HCT116 (cell line): Measurements from ENCODE around the gene CMC1. TPM values are rescaled to one million over a fixed set of nuclear protein-coding genes. Genes with fewer than 3 reads are reported as not detected.
A peak's percentile ranks its signal among the peaks of the same experiment; 100 is the strongest.

Experiments
- ATAC-seq: fragments of 200-7000 bp; cut with Tn5 transposase; 2 replicates; pipeline ENCODE4 v1.9.1; 2020; ENCODE audit warnings: mild to moderate bottlenecking, moderate library complexity
- Bru-seq: library from RNA; stranded (reverse); fragments of 400-500 nt; gene quantifications from one replicate; lab custom pipeline; 2021; lab: Mats Ljungman, UMichigan
- BruChase-seq, 2 experiments: library from RNA; stranded (reverse); fragments of 400-500 nt; gene quantifications; one replicate each; lab custom pipeline; 2021; lab: Mats Ljungman, UMichigan
- BruUV-seq: library from RNA; stranded (reverse); fragments of 400-500 nt; replicated peaks from 2 replicates; lab custom pipeline; 2021; lab: Mats Ljungman, UMichigan
- CTCF ChIA-PET: fragments of 300-600 bp; sonication (Branson Sonifier 250); formaldehyde crosslinking; loops from one replicate; lab custom pipeline; 2021; ENCODE audit warnings: antibody characterized with exemption; lab: Charles Lee
- POLR2A ChIA-PET: fragments of 300-600, 350-600 bp; sonication (Branson Sonifier 250); formaldehyde crosslinking; loops from one replicate; lab custom pipeline; 2021; ENCODE audit warnings: antibody characterized with exemption; lab: Charles Lee
- RAD21 ChIA-PET, 2 experiments: fragments of 300-600 bp; sonication (Branson Sonifier 250); formaldehyde crosslinking; loops; one replicate each; lab custom pipeline; 2023; ENCODE audit warnings: low total read pairs in 2 of 2; ENCODE audit not compliant: uncharacterized antibody in 2 of 2, unreplicated experiment in 2 of 2, low non-redundant PET in 1 of 2; lab: Charles Lee
- DNase-seq: peaks from one replicate; pipeline ENCODE4 v3.0.0-alpha.2; 2010; ENCODE audit warnings: low read depth, low spot score
- H2AFZ ChIP-seq: fragments of 200-600 bp; shearing (Covaris generic), sonication (generic); 2 replicates; pipeline ENCODE4 v1.6.1; 2017; ENCODE audit warnings: low read depth, mixed run types, mixed read lengths, antibody characterized with exemption, low read length; ENCODE audit not compliant: poor library complexity, severe bottlenecking
- H3K27ac ChIP-seq: 2 replicates; pipeline ENCODE4 v1.5.1; 2012; ENCODE audit warnings: low read depth, low read length
- H3K27me3 ChIP-seq: fragments of 200-600 bp; sonication (generic); 2 replicates; pipeline ENCODE4 v1.6.1; 2016; ENCODE audit warnings: mixed run types, low read length, mixed read lengths; ENCODE audit not compliant: insufficient read depth
- H3K36me3 ChIP-seq, 2 experiments: fragments of 200-500 bp in 1 of 2; fragments of 200-600 bp in 1 of 2; sonication (Bioruptor generic) in 1 of 2; sonication (generic) in 1 of 2; 2 replicates each; pipeline versions ENCODE4 v1.5.1 to v1.6.1; 2014 to 2016; ENCODE audit warnings: low read length in 2 of 2, inconsistent platforms in 1 of 2, mixed read lengths in 1 of 2, mixed run types in 1 of 2; ENCODE audit not compliant: insufficient read depth in 2 of 2, control insufficient read depth in 1 of 2
- H3K4me1 ChIP-seq, 2 experiments: fragments of 200-600 bp in 1 of 2; sonication (generic) in 1 of 2; 2 replicates each; pipeline versions ENCODE4 v1.5.1 to v1.6.1; 2012 to 2017; ENCODE audit warnings: low read length in 2 of 2, inconsistent platforms in 1 of 2, mild to moderate bottlenecking in 1 of 2, mixed read lengths in 1 of 2, mixed run types in 1 of 2, moderate library complexity in 1 of 2; ENCODE audit not compliant: insufficient read depth in 2 of 2, control insufficient read depth in 1 of 2
- H3K4me2 ChIP-seq: fragments of 200-600 bp; sonication (generic); 2 replicates; pipeline ENCODE4 v1.6.1; 2017; ENCODE audit warnings: mixed run types, low read length, mixed read lengths
- H3K4me3 ChIP-seq, 2 experiments: fragments of 200-600 bp in 1 of 2; sonication (generic) in 1 of 2; replicated peaks in 1 of 2; 2 replicates each; pipeline ENCODE4 v1.5.1; 2011 to 2016; ENCODE audit warnings: low read length in 2 of 2, control low read depth in 1 of 2, low read depth in 1 of 2, mild to moderate bottlenecking in 1 of 2, mixed read lengths in 1 of 2, mixed run types in 1 of 2
- H3K79me2 ChIP-seq: fragments of 200-600 bp; sonication (generic); 2 replicates; pipeline ENCODE4 v1.6.1; 2017; ENCODE audit warnings: mild to moderate bottlenecking, mixed run types, low read length, moderate library complexity, mixed read lengths; ENCODE audit not compliant: insufficient read depth
- H3K9ac ChIP-seq: fragments of 200-600 bp; sonication (generic); 2 replicates; pipeline ENCODE4 v1.6.1; 2016; ENCODE audit warnings: low read length, mixed read lengths
- H3K9me2 ChIP-seq: fragments of 200-600 bp; sonication (generic), shearing (Covaris generic); 2 replicates; pipeline ENCODE4 v1.6.1; 2017; ENCODE audit warnings: mixed run types, mild to moderate bottlenecking, moderate library complexity; ENCODE audit not compliant: insufficient read depth
- H3K9me3 ChIP-seq, 2 experiments: fragments of 200-500 bp in 1 of 2; fragments of 200-600 bp in 1 of 2; sonication (Bioruptor generic) in 1 of 2; sonication (generic) in 1 of 2; 2 replicates each; pipeline ENCODE4 v1.6.1; 2014 to 2017; ENCODE audit warnings: low read length in 2 of 2, mixed read lengths in 2 of 2, inconsistent platforms in 1 of 2, low read depth in 1 of 2, mild to moderate bottlenecking in 1 of 2, mixed run types in 1 of 2, moderate library complexity in 1 of 2; ENCODE audit not compliant: control insufficient read depth in 1 of 2, insufficient read depth in 1 of 2
- H4K20me1 ChIP-seq: fragments of 200-600 bp; sonication (generic), shearing (Covaris generic); 2 replicates; pipeline ENCODE4 v1.6.1; 2017; ENCODE audit warnings: mixed run types, mild to moderate bottlenecking, moderate library complexity; ENCODE audit not compliant: insufficient read depth
- ATF3 ChIP-seq: IDR thresholded peaks from 2 replicates; pipeline ENCODE4 v1.6.1; 2012
- CBX3 ChIP-seq: IDR thresholded peaks from 2 replicates; pipeline ENCODE4 v1.6.1; 2012; ENCODE audit warnings: low read depth
- CEBPB ChIP-seq: IDR thresholded peaks from 2 replicates; pipeline ENCODE4 v1.6.1; 2012; ENCODE audit warnings: low read depth
- CTCF ChIP-seq, 3 experiments: fragments of 200-600 bp in 1 of 3; sonication (generic) in 1 of 3; IDR thresholded peaks in 2 of 3; conservative IDR thresholded peaks in 1 of 3; 2 replicates each; pipeline ENCODE4 v1.5.1; 2012 to 2017; ENCODE audit warnings: low read depth in 2 of 3, low read length in 2 of 3, antibody characterized with exemption in 1 of 3, borderline replicate concordance in 1 of 3, control low read depth in 1 of 3, mild to moderate bottlenecking in 1 of 3, mixed read lengths in 1 of 3, mixed run types in 1 of 3, moderate library complexity in 1 of 3; ENCODE audit not compliant: insufficient read depth in 1 of 3
- EGR1 ChIP-seq: IDR thresholded peaks from 2 replicates; pipeline ENCODE4 v1.6.1; 2012; ENCODE audit warnings: low read depth
- ELF1 ChIP-seq: IDR thresholded peaks from 2 replicates; pipeline ENCODE4 v1.6.1; 2012; ENCODE audit warnings: low read depth, borderline replicate concordance
- EZH2 ChIP-seq: fragments of 200-600 bp; sonication (generic); IDR thresholded peaks from 2 replicates; pipeline ENCODE4 v1.6.1; 2017; ENCODE audit warnings: antibody characterized with exemption, mixed run types
- FOSL1 ChIP-seq: IDR thresholded peaks from 2 replicates; pipeline ENCODE4 v1.6.1; 2012; ENCODE audit warnings: low read depth
- JUND ChIP-seq: IDR thresholded peaks from 2 replicates; pipeline ENCODE4 v1.6.1; 2012
- MAX ChIP-seq: IDR thresholded peaks from 2 replicates; pipeline ENCODE4 v1.6.1; 2012
- POLR2A ChIP-seq: IDR thresholded peaks from 2 replicates; pipeline ENCODE4 v1.7.0; 2011; ENCODE audit warnings: borderline replicate concordance; ENCODE audit not compliant: insufficient read depth, insufficient read length; ENCODE audit errors: extremely low read depth
- POLR2AphosphoS5 ChIP-seq: IDR thresholded peaks from 2 replicates; pipeline ENCODE4 v1.6.1; 2011; ENCODE audit warnings: mild to moderate bottlenecking, low read depth, low read length, moderate library complexity
- RAD21 ChIP-seq: IDR thresholded peaks from 2 replicates; pipeline ENCODE4 v1.6.1; 2012; ENCODE audit warnings: low read depth, mild to moderate bottlenecking
- REST ChIP-seq: IDR thresholded peaks from 2 replicates; pipeline ENCODE4 v1.6.1; 2012; ENCODE audit warnings: low read depth
- SIN3A ChIP-seq: IDR thresholded peaks from 2 replicates; pipeline ENCODE4 v1.6.1; 2012; ENCODE audit warnings: low read depth
- SP1 ChIP-seq: IDR thresholded peaks from 2 replicates; pipeline ENCODE4 v1.6.1; 2012; ENCODE audit warnings: low read depth
- SRF ChIP-seq: IDR thresholded peaks from 2 replicates; pipeline ENCODE4 v1.6.1; 2012; ENCODE audit warnings: low read depth
- TCF7L2 ChIP-seq: IDR thresholded peaks from 2 replicates; pipeline ENCODE4 v1.7.0; 2011; ENCODE audit warnings: borderline replicate concordance, inconsistent platforms; ENCODE audit not compliant: insufficient read depth, insufficient read length; ENCODE audit errors: extremely low read depth
- YY1 ChIP-seq: IDR thresholded peaks from 2 replicates; pipeline ENCODE4 v1.6.1; 2011; ENCODE audit warnings: low read length, low read depth, moderate library complexity, mild to moderate bottlenecking; ENCODE audit not compliant: insufficient replicate concordance; ENCODE audit errors: extremely low read depth
- ZNF274 ChIP-seq: fragments of 200-500 bp; sonication (Bioruptor generic); IDR thresholded peaks from 2 replicates; pipeline ENCODE4 v1.6.1; 2014; ENCODE audit warnings: mild to moderate bottlenecking, low read depth, low read length, inconsistent platforms
- intact Hi-C: fragments of 100-400 bp; cut with micrococcal nuclease; formaldehyde crosslinking; loops from 2 replicates; pipeline ENCODE4 v1.10.0; 2022
- long read RNA-seq: library from polyadenylated mRNA; unstranded; transcript quantifications from one replicate; pipeline ENCODE4 v2.0.0, GENCODE V29; 2021; ENCODE audit not compliant: unreplicated experiment
- polyA plus RNA-seq: library from polyadenylated mRNA; unstranded; fragments of >200 nt; gene quantifications from 2 replicates; pipeline ENCODE4 v1.2.1, GENCODE V29; 2012; ENCODE audit warnings: missing spikeins
- total RNA-seq: library from RNA; stranded (reverse); gene quantifications from one replicate; pipeline ENCODE4 v1.2.1, GENCODE V29; 2021; ENCODE audit not compliant: unreplicated experiment

The CMC1 gene
- total RNA-seq, result 29.0 TPM
- 22.5 and 22.6 TPM in 2 replicates for polyA plus RNA-seq
- percentile 85 among the genes with signal in this experiment for Bru-seq, nascent RNA
- percentile 65 among the genes with signal in this experiment for BruChase-seq, experiment 1, labeled RNA remaining after a 6-hour chase
- BruChase-seq, experiment 2, labeled RNA remaining after a 2-hour chase, result percentile 83 among the genes with signal in this experiment
- long read RNA-seq, full-length matches to known transcripts, result 26 of 34 reads
- long read RNA-seq, partial matches to known transcripts, result 0 of 34 reads
- long read RNA-seq, other reads (novel, unspliced or antisense), result 8 of 34 reads

- peak within 1 kb of the TSS; percentile 70 to 92 for H3K4me3 ChIP-seq
- H3K27me3 ChIP-seq, result no peaks in the 10 kb centered on the region
- H4K20me1 ChIP-seq, result no peaks in the 10 kb centered on the region
- peak within 1 kb of the TSS; percentile 81 for H3K4me2 ChIP-seq
- ATAC-seq, result peak; percentile 99
- no TSS peak for BruUV-seq
- H3K79me2 ChIP-seq, result peaks cover 49% of the 10 kb centered on the region
- RAD21 ChIA-PET, result no interaction called here
- peak within 1 kb of the TSS; percentile 34 for H2AFZ ChIP-seq
- DNase-seq, result peak; percentile 89
- POLR2A ChIA-PET, result interaction anchor here (1.3 kb wide), 1 partner anchor 12 kb away, joined by 3 read pairs; no protein-coding TSS in a partner anchor
- H3K36me3 ChIP-seq, result no peaks in the 10 kb centered on the region
- peak within 1 kb of the TSS; percentile 85 for H3K9ac ChIP-seq
- H3K27ac ChIP-seq, result peak within 1 kb of the TSS; percentile 79
- intact Hi-C loops, result loop anchor here (1.0 kb wide), 1 partner anchor 520 kb away; no protein-coding TSS in a partner anchor
- H3K4me1 ChIP-seq, result peaks cover 0 to 17% of the 10 kb centered on the region in 2 experiments; a peak in 3 of 4 replicates
- CTCF ChIA-PET, result no interaction called here
- H3K9me2 ChIP-seq, result no peaks in the 10 kb centered on the region
- H3K9me3 ChIP-seq, result no peaks in the 10 kb centered on the region
- TF ChIP-seq ATF3 (no peak), MAX (peak; percentile 88), REST (no peak), CBX3 (peak; percentile 39; the same call in 1 of the 2 replicates), EGR1 (no peak), CEBPB (no peak), ZNF274 (no peak), SRF (peak; percentile 75), RAD21 (no peak), POLR2AphosphoS5 (peak; percentile 97), ELF1 (no peak; the same call in 1 of the 2 replicates), SIN3A (peak; percentile 77), EZH2 (no peak), CTCF (IDR thresholded peaks at IDR 0.05 in 2 of 3, conservative IDR thresholded peaks at IDR 0.05 in 1 of 3; ENCODE audit: borderline replicate concordance in 1 of 3, insufficient read depth in 1 of 3, low read depth in 2 of 3, low read length in 2 of 3) (no peak), FOSL1 (no peak), JUND (no peak), POLR2A (peak; percentile 96), TCF7L2 (peak; percentile 50), SP1 (no peak; the same call in none of the 2 replicates), YY1 (no peak)
These were observed at the start of gene CMC1 for GRCh38 chr3:28241221-28242160. CMC1 (plus strand) TSS chr3:28241619; CDS start chr3:28241794, 175 bp downstream.
